G401.6 (cell line): Measurements from ENCODE around the gene KNDC1.

ENCODE experiments used
- FAIRE-seq: peaks from 2 replicates; lab custom pipeline; 2012; peaks lifted over from hg19 to GRCh38; lab: Jason Lieb, UNC

Gene KNDC1

DNA sequence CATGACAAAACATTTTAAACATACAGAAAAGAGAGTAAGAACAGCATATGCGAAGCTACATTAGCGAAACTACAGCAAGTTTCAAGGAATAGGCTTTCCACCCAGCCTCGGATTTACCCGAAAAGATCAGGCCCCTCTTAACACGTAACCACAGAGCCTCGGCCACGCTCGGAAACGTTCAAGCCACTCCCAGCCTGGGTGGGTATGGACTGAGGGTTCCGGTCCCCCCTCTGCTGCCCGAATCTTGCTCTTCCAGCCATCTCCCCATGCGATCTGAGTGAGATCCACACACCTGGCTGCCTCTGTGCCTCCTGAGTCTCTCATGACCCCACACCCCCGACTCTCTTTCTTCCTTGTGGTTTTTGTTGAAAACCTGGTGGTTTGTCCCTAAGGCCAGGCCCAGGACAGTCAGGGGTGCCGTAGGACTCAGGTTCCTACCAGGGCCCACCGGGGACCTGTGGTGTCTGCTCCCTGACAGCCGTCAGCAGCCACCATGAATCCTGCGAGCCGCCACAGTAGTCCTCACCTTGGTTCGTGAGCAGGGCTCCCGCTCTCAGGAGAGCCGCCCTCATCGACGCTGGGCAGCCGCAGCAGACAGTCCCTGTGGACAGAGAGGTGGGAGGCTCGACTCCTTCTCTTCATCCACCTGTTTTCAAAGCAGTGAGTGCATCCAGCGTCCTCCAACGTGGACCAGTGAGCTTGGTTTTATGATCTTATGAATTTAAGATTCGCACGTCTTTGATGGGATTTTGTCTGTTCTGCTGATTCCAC lies 18.5 kb downstream of the KNDC1 start:
- no peak for FAIRE-seq

DNA sequence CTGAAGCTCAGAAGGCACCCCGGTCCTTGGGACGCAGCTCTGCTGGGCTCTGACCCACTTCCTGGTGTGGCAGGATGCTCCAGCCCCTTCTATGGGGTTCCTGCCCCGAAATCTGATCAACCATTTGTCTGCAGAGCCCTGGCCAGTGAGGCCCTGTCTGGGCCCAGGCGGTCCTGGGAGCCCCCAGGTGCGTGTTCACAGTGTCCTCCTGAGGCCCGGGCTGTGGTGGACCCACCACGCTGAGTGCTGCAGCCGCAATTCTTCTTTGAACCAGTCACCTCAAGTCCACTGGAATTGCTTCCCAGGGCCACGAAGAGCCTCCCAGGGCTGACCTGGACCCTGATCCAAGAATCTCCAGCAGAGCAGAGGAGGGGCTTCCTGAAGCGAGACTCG lies 19.1 kb downstream of the KNDC1 start:
- FAIRE-seq, result no peak

DNA sequence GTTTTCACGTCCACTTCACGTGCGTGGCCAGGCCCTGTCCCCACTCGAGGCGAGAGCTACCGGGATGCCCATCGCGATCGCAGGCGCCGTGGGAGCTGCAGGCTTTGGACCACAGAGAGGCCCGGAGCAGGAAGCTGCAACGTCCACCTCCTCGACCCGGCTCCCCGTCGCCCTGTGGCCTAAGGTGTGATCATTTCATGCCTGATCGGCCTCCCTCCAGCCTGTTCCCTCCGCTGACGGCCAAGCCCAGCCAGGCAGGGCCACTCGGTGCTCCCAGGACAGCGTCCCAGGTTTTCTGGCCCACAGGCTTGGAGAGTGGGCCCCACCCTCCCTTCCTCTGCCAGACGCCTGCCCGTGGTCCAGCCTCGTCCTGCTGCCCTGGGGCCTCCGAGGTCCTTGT lies 19.6 kb downstream of the KNDC1 start:
- no peak for FAIRE-seq

DNA sequence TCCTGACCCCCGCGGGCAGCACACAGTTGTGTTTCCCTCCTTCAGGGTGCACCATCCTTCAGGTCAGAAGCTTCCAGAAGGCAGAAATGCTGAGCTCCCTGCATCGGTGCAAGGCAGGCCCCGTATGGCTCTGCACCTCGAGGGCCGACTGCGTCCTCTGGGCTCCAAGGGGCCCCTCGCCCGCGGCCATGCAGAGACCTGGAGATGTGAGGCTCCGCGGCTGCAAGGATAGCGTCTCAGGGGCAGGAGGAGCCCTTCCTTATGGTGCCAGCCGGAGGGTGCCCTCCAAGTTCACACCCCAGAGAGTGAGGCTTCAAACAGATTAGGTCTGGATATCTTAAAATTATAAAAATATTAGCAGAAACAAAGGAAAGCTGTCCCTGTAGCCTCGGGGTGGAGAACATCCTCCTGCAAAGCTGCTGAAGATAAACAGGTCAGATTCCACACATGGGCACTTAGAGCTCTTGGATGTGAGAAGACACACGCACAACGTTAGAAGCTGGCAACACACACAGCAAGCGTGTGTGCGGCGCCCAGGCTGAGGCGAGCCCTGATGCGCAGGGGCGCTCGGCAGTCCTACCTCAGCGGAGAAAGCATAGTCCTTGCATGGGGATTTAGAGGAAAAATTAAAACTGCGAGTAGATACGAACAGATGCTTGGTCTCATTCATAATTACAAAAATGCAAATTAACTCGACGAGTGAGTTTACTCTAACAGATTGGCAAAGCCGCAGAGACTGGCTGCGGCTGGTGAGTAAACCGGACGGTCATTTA lies 20.4 kb downstream of the KNDC1 start:
- no peak for FAIRE-seq

DNA sequence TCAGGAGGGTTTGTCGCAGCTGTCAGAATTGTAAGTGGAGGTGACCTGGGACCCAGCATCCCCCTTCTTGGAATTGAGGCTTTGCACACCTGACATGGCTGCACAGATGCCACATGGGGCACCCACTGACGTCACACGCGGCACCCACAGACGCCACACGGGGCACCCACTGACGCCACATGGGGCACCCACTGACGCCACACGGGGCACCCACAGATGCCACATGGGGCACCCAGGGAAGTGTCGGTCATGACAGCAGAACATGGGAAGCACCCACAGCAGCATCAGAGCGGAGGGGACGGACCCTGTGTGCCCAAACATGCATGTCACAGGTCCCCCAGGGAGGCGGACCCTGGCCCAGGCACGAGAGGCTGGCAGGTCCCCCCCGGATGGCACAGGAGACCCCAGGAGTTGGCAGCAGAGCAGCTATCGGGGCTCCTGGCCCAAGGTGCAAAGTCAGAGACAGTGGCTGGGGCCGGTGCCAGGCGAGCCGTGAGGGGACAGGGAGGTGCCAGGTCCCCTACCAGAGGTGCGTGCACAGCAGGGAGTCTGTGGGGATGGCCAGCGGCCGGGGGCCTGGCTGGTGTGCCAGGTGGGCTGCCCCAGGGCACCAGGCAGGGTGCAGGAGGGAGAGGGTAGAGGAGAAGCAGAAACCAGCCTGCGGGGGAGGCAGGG lies 21.1 kb downstream of the KNDC1 start:
- no peak for FAIRE-seq

DNA sequence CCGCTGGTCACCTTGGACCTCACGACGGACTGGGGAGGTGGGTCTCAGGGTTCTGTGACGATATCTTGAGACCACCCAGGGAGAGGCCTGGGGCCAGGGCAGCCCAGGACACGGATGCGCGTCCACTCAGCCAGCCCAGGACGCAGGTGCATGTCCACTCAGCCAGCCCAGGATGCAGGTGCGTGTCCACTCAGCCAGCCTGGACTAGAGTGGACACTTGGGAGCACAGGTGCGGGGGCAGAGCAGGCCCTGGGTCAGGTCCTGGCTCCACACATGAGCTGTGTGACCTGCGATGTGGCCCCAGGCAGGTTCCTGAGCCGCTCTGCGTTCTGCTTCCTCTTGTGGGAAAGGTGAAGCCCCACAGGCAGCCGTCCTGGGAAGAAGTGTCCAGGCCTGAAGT lies 22.2 kb downstream of the KNDC1 start:
- no peak for FAIRE-seq

DNA sequence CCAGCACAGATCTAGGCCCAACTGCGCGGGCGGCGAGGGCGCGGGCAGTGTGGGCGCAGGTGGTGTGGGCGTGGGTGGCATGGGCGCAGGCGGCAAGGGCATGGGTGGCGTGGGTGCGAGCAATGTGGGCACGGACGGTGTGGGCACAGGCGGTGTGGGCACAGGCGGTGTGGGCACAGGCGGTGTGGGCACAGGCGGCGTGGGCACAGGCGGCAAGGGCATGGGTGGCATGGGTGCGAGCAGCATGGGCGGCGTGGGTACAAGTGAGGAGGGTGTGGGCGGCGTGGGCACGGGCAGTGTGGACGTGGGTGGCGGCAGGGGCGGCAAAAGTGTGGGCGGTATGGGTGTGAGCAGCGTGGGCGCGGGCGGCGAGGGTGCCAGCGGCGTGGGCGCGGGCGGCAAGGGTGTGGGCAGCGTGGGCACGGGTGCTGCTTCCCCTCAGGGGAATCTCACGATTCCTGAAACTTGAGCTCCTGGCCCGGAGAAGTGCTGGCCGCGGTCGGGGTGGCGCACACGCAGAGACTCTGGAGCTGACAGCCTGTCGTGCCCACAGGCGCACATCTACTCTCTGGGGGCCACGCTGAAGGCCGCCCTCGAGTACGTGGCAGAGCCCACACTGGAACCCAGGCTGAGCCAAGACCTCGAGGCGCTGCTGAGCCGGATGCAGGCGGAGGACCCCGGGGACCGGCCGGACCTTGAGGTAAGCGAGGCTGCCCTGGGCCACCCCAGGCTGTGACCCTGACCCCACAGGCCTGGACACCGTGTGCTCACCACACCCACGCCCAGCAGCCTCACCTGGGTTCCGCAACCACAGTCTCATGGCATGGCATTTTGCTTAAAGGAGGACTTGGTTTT lies 23.0 kb downstream of the KNDC1 start:
- FAIRE-seq, result no peak

DNA sequence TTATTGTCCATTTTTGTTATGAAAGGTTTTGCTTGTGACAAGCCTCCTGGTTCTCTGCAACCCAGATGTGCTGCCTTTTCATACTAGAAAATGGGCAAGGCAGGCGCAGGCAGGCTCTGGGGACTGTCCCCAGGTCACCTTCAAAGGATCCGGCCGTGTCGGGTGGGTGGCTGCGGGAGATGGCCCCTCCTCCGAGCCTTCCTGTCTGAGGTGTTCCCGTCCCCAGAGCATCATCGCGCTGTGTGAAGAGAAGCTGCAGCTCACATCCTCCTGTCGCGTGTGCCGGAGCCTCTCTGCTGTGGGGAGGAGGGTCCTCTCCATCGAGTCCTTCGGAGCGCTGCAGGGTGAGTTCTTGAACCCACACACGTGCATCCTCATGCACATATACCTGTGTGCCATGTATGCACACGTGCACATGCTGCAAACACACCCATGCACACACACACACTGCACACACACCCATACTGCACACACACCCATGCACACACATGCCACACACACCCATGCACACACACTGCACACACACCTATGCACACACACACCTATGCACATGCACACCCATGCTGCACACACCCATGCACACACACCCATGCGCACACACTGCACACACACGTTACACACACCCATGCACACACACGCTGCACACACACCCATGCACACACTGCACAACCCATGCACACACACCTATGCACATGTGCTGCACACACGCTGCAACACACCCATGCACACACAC lies 23.8 kb downstream of the KNDC1 start:
- FAIRE-seq, result no peak

DNA sequence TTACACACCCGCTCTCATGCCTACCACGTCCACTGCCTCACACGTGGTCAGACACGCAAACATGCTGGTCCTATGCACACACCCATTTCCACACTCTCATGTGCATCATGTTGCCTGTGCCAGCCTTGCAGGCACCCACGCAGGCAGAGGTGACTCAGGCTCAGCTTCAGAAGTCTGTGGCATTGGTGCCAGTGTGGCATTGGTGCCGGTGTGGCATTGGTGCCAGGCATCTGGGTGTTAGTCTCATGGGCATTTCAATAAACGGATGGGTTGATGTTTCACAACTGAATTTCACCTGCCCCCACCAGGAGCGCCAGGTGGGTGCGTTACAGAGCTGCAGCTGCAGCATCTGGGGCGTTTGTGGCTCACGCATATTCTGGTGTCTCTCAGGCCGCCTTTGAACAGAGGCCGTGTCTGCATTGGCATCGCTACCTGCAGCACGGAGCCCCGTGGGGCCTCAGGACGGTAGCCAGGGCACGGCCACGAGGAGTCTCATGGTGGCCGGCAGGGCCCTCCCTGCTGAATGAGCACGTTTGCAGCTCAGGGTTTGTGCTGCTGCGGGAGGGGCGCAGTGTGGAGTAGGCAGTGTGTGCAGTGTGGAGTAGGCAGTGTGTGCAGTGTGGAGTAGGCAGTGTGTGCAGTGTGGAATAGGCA lies 24.7 kb downstream of the KNDC1 start:
- FAIRE-seq, result no peak

DNA sequence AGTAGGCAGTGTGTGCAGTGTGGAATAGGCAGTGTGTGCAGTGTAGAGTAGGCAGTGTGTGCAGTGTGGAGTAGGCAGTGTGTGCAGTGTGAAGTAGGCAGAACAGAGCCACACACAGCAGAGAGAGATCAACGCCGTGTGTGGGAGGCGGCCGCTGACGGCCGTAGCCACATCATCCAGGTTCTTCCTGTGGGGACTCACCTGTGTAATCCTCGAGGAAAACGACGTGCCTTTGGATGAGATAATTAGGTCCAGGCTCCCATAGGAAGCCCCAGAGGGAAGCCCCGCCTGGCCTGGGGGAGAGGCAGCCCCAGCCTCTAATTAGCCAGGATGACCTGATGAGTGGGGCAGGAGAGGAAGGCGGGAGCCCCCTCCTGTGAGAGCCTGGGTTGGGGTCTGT lies 25.4 kb downstream of the KNDC1 start:
- FAIRE-seq, result no peak

DNA sequence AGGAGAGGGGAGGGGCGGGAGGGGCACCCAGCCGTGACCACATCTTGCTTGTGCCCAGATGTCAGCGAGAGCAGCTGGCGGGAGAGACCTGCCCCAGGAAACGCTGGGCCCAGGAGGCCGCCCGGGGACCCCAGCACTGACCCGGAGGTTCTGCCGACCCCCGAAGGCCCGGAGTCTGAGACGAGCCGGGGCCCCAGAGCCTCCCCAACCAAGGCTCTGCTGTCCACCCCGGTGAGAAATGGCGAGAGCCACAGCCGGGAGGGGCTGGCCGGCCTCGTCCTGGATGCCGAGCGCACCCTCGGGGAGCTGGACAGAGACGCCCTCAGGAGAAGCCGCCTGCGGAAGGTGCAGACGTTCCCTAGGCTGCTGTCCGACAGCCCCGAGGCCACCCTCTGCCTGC lies 25.9 kb downstream of the KNDC1 start:
- FAIRE-seq, result no peak

DNA sequence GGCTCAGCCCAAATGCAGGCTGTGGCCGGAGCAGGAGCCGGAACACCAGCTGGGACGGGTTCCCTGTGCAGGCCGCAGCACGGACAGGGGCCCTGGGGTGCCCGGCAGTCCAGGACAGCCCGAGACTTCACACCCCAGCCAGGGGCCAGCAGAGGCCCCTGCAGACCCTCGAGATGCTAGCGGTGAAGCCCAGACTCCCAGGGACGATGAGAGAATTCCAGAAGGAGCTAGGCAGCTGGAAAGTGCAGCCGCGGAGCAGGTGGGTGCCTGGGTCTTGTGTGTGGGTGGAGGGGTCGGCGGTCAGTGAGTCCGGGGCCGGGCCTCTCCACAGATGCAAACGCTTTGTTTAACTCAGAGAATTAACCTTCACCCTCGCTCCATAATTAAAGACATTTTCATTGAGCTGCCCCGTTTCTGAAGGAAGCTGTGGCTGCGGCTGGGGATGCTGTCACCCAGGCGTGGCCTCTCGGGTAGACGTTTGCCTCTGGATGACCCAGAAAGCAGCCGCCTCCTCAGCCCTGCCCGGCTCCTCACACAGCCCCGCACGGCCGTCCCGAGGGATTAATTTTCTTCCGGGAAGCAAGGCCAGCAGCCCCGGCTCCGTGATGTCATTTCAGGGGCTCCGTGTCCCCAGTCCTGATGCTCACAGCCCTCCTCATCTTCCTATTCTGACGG lies 26.5 kb downstream of the KNDC1 start:
- FAIRE-seq, result no peak

DNA sequence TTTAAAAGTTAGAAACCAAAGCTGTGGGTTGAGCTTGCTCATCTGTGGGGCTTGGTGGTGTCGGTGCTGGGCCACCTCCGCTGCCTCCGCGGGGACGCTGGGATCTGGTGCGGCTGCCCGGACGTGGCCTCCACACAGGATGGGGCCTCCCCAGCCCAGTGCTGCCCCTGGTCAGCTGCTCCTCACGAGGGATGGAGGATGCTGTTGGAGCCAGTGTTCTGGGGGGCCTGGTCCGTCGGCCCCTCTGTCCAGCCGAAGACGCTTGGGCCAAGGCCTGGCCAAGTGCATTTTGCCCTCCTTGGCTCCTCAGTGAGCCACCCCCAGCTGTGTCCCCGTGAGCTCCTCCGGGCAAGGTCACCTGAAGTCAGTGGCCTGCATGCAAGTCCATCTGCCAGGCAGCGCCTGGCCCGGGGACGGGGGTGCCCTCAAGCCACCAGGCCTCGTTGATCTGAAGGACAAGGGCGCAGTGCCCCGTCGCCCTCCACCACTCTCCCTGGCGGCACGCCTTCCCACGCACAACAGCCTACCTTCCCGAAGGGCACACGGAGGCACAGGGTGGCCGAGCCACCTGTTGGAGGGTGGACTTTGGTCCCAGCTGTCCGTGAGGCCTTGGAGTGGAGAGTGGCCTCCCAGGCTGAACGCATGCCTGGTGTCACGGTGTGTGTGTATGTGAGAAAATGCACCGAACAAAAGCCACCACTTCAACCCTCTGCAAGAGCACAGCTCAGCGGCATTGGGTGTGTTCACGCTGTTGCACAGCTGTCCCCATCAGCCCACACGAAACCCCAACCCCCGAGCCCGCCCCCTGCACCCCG lies 27.3 kb downstream of the KNDC1 start:
- no peak for FAIRE-seq

DNA sequence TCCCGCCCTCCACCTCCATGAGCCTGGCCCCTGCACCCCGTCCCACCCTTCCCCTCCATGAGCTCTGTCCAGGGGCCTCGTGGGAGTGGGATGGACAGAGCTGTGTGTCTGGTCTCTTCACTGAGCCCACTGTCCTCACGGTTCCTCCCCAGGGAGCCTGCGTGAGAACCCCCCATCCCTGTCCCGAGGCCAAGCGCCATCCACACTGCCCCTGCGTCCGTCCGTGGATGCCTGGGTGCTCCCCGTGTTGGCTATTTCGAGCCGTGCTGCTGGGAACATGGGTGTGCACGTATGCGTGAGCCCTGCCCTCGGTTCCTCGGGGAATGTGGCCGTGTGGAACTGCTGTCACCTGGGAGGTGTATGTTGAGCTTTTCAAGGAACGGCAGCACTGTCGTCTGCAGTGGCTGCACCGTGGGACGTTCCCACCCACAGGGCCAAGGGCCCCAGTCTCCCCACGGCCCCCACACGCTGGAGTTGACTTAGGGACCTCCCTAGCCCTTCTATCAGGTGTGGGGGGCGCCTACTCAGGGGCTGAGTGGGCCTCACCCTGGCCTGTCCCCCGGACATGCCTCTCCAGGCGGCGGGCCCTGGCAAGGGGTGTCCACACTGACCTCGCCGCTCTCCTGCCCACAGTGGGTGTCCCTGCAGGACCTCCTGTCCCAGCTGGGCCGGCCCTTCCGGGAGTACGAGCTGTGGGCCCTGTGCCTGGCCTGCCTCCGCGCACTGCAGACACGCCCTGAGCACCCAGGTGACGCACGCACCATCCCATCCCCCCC lies 28.1 kb downstream of the KNDC1 start:
- FAIRE-seq, result no peak

DNA sequence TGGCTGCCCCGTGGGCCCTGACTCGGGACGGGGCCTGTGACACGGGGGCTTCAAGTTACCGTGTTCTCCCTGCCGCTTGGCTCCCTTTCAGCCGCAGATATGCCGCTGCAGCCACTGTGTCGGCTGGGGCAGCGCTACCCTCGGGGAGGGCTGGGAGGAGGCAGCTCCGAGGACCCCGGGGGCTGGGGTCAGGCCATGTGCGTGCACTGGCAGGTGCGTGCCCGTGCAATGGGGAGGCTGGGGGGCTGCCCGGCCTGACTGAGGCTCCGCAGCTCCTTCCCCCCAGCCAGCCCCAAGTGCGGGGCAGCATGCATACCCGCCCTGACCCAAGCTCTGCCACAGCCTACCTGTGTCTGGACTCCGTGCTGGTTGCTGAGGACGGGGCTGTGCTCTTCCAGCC lies 29.2 kb downstream of the KNDC1 start:
- FAIRE-seq, result no peak

DNA sequence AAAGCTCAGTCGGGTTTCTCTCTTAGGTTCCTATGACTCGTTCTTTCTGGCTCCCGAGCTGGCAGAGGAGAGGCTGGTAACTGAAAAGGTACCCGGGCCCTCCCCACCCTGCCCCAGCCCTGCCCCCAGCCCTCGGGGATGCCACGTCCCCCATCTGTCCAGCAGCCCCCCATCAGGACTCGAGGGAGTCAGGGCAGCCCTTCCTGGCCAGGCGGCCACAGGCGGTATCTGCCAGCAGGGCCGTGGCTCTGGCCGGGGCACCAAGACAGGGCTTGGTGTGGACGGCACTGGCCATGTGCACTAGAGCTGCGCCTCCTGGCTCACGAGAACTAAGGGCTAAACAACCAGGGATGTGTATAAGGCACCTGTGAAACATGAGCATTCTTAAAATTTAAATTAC lies 29.7 kb downstream of the KNDC1 start:
- FAIRE-seq, result no peak

DNA sequence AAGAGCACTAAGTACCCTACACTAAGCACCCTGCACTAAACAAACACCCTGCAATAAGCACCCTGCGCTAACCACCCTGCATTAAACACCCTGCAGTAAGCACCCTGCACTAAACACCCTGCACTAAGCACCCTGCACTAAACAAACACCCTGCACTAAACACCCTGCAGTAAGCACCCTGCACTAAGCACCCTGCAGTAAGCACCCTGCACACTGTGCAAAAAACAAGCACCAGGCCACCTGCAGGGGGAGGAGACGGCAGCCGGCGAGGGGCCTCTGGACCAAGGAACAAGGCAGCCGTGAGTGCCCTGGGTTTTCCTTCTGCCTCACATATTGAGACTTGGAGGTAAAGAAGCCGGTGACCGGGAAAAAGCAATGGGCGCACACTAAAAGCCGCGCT lies 30.2 kb downstream of the KNDC1 start:
- FAIRE-seq, result no peak

DNA sequence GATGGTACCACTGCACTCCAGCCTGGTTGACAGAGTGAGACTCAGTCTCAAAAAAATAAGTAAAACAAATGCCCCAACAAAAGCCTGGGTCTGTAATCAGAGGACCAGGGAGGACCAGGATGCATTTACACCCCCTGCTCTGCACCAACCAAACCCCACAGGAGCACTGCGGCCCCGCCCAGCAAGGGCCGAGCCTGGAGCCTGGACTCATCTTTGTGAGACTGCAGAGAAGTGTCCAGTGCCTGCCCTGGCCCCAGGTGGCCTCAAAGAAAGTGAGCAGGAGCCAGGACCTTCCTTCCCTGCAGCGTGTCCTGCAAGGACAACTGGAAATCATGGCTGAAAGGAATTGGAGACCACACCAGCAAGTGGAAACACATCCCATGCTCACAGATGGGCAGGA lies 31.6 kb downstream of the KNDC1 start:
- FAIRE-seq, result no peak

DNA sequence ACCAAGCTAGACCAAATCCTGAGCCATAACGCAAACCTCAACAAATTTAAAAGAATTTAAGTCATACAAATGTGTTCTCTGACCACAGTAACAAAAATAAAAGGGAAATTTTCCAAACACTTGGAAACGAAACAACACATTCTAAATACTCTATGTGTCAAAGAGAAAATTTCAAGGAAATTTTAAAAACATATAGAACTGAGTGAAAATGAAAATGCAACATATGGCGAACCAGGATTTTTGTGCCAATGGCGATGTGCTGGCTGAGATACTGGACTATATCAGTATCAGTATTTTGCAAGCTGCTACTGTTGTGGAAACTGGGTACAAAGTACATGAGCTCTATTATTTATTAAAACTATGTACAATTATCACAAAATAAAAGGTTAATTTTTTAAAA lies 34.1 kb downstream of the KNDC1 start:
- FAIRE-seq, result no peak
